ENCODE measurements around the gene ASIC5.

DNA sequence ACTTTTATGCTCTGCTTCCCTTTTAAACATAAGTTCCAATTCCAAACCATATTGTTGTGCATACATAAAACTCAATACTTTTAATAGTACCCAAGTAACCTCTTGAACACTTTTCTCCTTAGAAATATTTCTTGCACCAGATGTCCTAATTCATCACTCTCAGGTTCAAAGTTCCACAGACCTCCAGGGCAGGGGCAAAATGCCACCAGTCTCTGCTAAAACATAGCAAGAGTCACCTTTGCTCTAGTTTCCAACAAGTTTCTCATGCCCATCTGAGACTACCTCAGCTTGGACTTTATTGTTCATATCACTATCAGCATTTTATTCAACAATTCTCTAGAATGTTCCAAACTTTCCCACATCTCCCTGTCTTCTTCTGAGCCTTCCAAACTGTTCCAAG lies 13.7 kb upstream of the ASIC5 start:
- TF ChIP-seq, protein P1, sequence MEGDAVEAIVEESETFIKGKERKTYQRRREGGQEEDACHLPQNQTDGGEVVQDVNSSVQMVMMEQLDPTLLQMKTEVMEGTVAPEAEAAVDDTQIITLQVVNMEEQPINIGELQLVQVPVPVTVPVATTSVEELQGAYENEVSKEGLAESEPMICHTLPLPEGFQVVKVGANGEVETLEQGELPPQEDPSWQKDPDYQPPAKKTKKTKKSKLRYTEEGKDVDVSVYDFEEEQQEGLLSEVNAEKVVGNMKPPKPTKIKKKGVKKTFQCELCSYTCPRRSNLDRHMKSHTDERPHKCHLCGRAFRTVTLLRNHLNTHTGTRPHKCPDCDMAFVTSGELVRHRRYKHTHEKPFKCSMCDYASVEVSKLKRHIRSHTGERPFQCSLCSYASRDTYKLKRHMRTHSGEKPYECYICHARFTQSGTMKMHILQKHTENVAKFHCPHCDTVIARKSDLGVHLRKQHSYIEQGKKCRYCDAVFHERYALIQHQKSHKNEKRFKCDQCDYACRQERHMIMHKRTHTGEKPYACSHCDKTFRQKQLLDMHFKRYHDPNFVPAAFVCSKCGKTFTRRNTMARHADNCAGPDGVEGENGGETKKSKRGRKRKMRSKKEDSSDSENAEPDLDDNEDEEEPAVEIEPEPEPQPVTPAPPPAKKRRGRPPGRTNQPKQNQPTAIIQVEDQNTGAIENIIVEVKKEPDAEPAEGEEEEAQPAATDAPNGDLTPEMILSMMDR (conservative IDR thresholded peaks at IDR 0.05; ENCODE audit: low read length): no peak
- no peak for TF ChIP-seq EZH2phosphoT487 (IDR thresholded peaks at IDR 0.05; ENCODE audit: borderline replicate concordance, low read depth, low read length)

Measured in OCI-LY7 (cell line).